ENCODE results near the gene CELF5. TPM values are rescaled to one million over a fixed set of nuclear protein-coding genes. Genes with fewer than 3 reads are reported as not detected.

CELF5 gene
- total RNA-seq, 1 experiment from 2014 or later = 1.2 TPM

GRCh38 chr19:3252650-3253049 is 28.2 kb downstream of the CELF5 start:
- ATAC-seq (no peak), DNase-seq (ENCODE audit: low read depth, low spot score) (no peak)
- in situ Hi-C loops (cut with HindIII; ENCODE audit: low pct_unique_long_range_greater_than_20kb, low sequenced_read_pairs) = no loop called here
- no TSS peak for BruUV-seq (replicated peaks)
- TF ChIP-seq POLR2AphosphoS5 (IDR thresholded peaks at IDR 0.05; ENCODE audit: low read depth, low read length) (no peak), SIN3A (IDR thresholded peaks at IDR 0.05; ENCODE audit: borderline replicate concordance, insufficient read depth, low read depth, low read length) (no peak), CTCF (IDR thresholded peaks at IDR 0.05) (no peak), TCF7L2 (IDR thresholded peaks at IDR 0.05; ENCODE audit: low read depth, low read length) (no peak), REST (IDR thresholded peaks at IDR 0.05; ENCODE audit: insufficient read depth in 1 of 2, low read depth in 2 of 2, low read length in 1 of 2) (no peak)
- Histone ChIP-seq H3K36me3 (ENCODE audit: control insufficient read depth, insufficient read depth, low read length) (no peaks in the 10 kb centered on the region), H3K4me3 (ENCODE audit: low read depth in 2 of 2, low read length in 2 of 2) (no peak overlapping the region), H3K27ac (ENCODE audit: low read length) (no peak overlapping the region), H3K4me1 (ENCODE audit: control insufficient read depth, insufficient read depth, low read length) (no peaks in the 10 kb centered on the region), H3K9me3 (ENCODE audit: control insufficient read depth, insufficient read depth, low read depth, low read length) (no peaks in the 10 kb centered on the region), H3K27me3 (ENCODE audit: control insufficient read depth, insufficient read depth, low read length) (no peaks in the 10 kb centered on the region)
- ChIA-PET POLR2A (interaction anchor here (0.6 kb wide), 1 partner anchor 18 kb away, joined by 3 read pairs; no protein-coding TSS in a partner anchor), CTCF (no interaction called here)
- intact Hi-C loops (cut with micrococcal nuclease; ENCODE audit: unreplicated experiment) = no loop called here

- ChIA-PET CTCF (no interaction called here), POLR2A (no interaction called here)
- no peaks in the 10 kb centered on the region for H3K4me1 ChIP-seq (ENCODE audit: control insufficient read depth, insufficient read depth, low read length)
- no peak overlapping the region for H3K4me3 ChIP-seq (ENCODE audit: low read depth in 2 of 2, low read length in 2 of 2)
- H3K9me3 ChIP-seq (ENCODE audit: control insufficient read depth, insufficient read depth, low read depth, low read length) = no peaks in the 10 kb centered on the region
- no peak for TF ChIP-seq REST (IDR thresholded peaks at IDR 0.05; ENCODE audit: insufficient read depth in 1 of 2, low read depth in 2 of 2, low read length in 1 of 2)
- no peak for TF ChIP-seq POLR2AphosphoS5 (IDR thresholded peaks at IDR 0.05; ENCODE audit: low read depth, low read length)
- TF ChIP-seq TCF7L2 (IDR thresholded peaks at IDR 0.05; ENCODE audit: low read depth, low read length) = no peak
- ATAC-seq (no peak), DNase-seq (ENCODE audit: low read depth, low spot score) (no peak)
- no TSS peak for BruUV-seq (replicated peaks)
- no peaks in the 10 kb centered on the region for H3K36me3 ChIP-seq (ENCODE audit: control insufficient read depth, insufficient read depth, low read length)
- intact Hi-C loops (cut with micrococcal nuclease; ENCODE audit: unreplicated experiment) = no loop called here
- in situ Hi-C loops (cut with HindIII; ENCODE audit: low pct_unique_long_range_greater_than_20kb, low sequenced_read_pairs) = no loop called here
- H3K27me3 ChIP-seq (ENCODE audit: control insufficient read depth, insufficient read depth, low read length) = no peaks in the 10 kb centered on the region
- H3K27ac ChIP-seq (ENCODE audit: low read length) = no peak overlapping the region
Observed at GRCh38 chr19:3253270-3253669, 28.8 kb downstream of the CELF5 start.
